IPS-18c (cell line): ENCODE results near the gene TTI1.

Source experiments
- H3K4me3 ChIP-seq: 2 replicates; pipeline ENCODE4 v1.7.0; 2013; ENCODE audit warnings: low read depth, mild to moderate bottlenecking, low read length, moderate library complexity; ENCODE audit not compliant: insufficient read depth
- H3K9me3 ChIP-seq: one replicate; pipeline ENCODE4 v1.6.1; 2013; ENCODE audit warnings: mild to moderate bottlenecking, low read length, moderate library complexity; ENCODE audit not compliant: control insufficient read depth, insufficient read depth

TTI1 gene

DNA sequence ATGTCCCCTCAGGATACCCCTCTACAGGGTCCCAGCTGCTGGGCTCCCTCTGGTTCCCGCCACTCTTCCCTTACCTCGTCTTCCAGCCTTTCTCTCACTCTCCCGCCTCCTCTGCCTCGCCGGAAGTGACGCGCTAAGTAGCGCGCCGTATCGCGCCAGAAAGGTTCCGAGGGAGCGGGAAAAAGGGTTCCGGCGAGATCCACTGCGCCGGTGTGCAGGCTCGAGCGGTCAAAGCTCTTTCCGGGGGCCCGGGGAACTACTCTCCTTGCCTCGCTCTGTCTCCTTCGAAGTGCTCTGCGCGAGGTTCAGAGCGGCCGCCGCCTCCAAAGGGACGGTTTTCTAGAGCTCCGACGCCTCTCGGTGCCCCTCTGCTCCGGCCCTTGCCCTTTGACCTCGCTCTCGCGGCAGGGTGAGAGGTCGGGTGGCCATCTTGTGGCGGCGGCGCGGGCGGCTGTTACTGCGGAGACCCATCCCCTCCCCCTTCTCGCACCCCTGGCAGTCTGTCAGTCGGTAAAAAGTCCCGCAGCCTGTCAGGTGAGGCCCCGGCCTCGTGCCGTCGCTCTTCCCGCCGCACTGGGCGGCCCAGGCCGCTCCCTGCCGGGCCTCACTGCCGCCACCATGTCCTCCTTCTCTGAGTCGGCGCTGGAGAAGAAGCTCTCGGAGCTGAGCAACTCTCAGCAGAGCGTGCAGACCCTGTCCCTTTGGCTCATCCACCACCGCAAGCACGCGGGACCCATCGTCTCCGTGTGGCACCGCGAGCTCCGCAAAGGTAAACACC lies at the start of gene TTI1, which contains the start of gene RPRD1B:
Gene TTI1 (minus strand): TSS at position 127 of the 778 bp plus-strand sequence. CDS start 19,640 bp downstream, outside the sequence.
Gene RPRD1B (plus strand): TSS at position 417 of the 778 bp plus-strand sequence. CDS start 202 bp downstream, at position 619.
- H3K9me3 ChIP-seq = no peaks in the 10 kb centered on the region

DNA sequence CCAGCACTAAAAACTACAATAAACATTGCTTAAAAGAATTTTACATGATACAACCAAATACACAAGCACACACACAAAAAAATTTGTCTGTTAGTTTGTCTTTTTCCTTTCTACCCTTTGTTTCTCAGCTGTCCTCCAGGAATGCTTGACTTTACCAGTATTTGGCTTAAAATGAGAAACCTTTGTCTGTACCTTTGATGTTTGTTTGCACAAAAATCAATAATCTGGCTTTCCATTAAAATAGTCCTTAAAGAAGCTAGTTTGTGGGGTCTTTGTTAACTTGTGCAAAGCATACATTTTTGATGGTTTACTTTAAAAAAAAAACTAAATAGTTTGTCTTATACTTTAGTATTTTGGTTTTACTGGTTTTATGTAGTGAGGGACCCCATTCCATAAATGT lies 49.6 kb upstream of the TTI1 start:
- H3K9me3 ChIP-seq = no peaks in the 10 kb centered on the region
- no peak overlapping the region for H3K4me3 ChIP-seq

More for the DNA sequence above, at the start of gene TTI1, which contains the start of gene RPRD1B:
- H3K4me3 ChIP-seq = peak within 1 kb of the TSS; percentile 98

DNA sequence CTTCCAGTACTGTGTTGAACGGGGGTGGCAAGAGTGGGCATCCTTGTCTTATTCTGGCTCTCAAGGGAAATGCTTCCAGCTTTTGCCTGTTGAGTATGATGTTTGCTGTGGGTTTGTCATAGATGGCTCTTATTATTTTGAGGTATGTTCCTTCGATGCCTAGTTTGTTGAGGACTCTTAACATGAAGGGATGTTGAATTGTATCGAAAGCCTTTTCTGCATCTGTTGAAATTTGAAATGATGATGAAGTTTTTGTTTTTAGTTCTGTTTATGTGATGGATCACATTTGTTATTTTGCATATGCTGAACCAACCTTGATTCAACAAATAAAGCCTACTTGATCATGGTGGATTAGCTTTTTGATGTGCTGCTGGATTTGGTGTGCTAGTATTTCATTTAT lies 48.3 kb upstream of the TTI1 start:
- H3K9me3 ChIP-seq = no peaks in the 10 kb centered on the region
- no peak overlapping the region for H3K4me3 ChIP-seq

DNA sequence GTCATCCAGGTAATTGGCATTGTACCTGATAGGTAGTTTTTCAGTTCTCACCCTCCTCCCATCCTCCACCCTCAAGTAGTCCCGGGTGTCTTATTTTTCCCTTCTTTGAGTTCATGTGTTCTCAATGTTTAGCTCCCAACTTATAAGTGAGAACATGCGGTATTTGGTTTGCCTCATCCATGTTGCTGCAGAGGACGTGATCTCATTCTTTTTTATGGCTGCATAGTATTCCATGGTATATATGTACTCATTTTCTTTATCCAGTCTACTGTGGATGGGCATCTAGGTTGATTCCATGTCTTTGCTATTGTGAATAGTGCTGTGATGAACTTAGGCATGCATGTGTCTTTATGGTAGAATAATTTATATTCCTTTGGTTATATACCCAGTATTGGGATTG lies 46.1 kb upstream of the TTI1 start:
- no peaks in the 10 kb centered on the region for H3K9me3 ChIP-seq
- no peak overlapping the region for H3K4me3 ChIP-seq

DNA sequence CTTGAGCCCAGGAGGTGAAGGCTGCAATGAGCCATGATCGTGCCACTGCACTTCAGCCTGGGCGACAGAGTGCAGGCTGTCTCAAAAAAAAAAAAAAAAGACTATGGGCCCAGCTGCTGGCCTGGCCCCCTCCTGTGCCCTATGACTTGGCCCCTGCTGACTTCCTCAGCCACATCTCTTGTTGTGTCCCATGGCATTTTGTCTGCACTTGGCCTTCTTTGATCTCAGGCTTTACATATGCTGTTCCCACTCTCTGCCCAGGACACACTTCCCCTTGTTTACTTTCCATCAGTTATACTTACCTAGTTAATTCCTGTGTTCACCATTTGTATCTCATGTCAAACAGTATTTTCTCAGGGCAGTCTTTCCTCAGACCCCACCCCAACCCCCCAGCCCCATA lies 44.8 kb upstream of the TTI1 start:
- H3K4me3 ChIP-seq = no peak overlapping the region
- H3K9me3 ChIP-seq = no peaks in the 10 kb centered on the region

DNA sequence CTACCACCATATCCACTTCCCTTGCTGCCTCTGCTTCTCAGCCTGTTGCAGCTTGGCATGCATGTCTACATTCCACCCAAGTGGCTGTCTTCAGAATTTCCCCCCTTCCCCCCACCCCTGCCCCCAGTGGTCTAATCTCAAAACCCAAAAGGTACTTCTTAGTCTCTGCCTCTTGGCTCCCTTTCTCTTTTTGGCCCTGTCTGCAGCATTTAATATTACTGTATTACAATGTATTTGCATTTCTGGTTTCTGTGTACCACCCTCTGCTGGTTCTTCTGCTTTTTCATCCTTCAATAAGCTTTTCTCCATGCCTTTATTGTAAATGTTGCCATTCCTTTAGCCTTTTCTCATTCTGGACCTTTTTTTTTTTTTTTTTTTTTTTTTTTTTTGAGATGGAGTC lies 43.3 kb upstream of the TTI1 start:
- H3K9me3 ChIP-seq = no peaks in the 10 kb centered on the region
- H3K4me3 ChIP-seq = no peak overlapping the region

DNA sequence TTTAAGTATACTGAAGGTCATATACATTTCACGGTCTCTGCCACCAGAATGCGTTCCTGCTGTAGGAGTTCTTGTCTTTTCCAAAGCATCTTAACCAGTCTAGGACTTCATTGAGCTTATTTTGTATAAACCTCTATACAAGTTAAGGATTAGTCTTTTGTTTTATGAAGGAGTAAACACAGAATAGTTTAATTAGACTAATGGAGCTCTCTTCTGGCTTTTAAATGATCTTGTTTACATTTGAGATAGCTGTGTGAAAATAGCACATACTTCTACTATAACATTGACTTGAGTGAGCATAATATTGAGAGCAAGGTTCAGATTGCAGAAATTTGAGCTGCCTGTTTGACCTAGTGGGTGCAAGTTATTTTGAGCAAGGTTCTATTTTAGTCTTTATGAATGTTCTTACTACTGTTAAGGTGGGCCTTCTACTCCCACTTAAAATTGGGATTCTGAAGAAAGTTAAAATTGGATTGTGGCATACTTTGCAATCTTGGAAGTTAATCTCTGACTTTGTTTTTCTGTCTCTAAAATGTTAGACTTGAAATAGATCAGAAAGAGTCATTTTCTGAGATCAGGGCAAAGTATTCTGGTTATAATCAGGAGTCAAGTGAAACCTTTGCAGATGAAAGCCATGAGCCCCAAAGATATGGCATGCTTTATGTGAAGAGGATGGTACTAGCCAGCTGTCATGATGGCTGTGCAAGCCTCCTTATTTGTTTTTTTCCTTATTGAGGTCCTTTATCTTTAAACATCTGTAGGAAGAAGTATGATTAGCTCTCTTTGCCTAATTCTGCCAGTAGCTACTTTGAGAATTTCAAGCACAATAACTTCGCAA lies 42.1 kb upstream of the TTI1 start:
- Histone ChIP-seq H3K4me3 (no peak overlapping the region), H3K9me3 (no peaks in the 10 kb centered on the region)

DNA sequence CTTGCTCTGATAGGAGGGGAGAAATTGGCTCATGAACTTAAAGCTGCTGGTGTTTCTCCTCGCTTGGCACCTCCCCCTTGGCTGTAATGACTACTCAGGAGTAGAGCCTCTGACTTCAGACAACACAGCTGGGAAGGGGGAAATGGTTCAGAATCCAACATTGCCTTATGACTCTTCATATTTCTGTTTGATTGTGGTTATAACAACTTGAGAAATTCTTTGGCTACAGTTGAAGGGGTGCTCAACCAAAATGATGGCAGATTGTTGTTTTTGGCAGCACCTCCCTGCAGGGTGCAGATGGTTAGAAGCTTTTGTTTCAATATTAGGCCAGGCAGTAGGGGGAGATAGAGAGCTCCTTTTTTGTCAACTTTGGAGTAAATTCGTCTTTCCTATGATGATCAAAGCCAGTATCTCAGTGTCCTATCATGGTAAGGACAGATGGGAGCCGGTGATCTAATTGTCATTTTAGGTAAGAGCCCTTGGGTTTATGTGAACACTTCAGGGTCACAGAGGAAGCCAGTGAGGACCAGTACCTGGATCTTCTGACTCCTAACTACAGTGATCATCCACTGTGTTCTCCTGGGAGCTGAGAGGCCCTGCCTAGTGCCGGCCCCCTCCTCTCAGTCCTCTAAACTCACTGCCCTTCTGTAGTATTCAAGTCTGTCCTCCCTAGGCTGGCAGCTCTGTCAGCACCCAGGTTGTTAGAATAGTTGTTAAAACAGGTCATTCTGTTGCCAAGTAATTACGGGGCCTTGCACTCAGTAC lies 40.2 kb upstream of the TTI1 start:
- Histone ChIP-seq H3K9me3 (no peaks in the 10 kb centered on the region), H3K4me3 (no peak overlapping the region)

DNA sequence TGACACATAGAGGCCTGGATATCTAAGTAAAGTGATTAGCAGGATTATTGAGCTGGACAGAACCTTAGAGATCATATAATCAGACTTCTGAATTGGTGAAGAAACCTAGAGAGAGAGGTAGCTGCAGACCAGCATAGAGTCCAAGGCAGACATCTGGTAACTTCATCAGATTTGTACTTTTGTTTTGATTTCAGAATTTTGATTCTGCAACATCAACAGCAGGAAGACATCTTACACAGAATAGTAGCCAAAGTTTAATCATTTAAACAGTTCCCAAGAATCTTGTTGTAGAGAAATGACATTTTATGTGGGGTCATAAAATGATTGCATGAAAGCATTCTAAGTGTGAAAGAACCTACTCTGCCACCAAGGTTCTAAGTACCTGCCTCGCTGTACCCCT lies 39.6 kb upstream of the TTI1 start:
- Histone ChIP-seq H3K4me3 (no peak overlapping the region), H3K9me3 (no peaks in the 10 kb centered on the region)

DNA sequence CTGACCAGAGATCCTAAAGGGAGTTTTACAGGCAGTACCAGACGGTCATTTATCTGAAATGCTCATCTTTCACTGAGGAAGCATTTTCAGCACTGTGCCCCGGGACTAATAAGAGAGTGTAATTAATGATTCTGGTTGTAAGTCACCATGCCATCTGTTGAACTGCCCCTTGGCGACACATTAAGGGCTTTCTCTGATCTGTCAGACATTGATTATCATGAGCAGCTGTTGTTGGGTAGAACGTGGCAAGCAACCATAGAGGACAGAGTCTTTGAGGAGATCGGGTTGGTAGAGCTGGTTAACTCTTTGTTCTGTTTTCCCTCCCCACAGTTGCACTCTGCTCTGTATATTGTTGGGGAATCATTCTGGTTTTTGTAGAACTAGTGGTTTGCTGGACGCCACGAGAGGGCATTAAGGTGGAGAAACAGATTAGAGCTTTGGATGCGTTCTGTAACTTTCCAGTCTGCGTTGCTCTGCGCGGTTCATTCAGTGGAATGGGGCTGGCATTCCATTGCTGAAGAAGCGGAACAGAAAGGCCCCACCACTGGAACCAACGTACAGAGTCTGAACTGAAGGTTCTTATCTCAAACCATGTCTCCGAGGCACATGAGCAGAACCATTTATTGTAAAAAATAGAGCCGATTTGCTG lies 34.6 kb upstream of the TTI1 start:
- Histone ChIP-seq H3K9me3 (no peaks in the 10 kb centered on the region), H3K4me3 (no peak overlapping the region)

DNA sequence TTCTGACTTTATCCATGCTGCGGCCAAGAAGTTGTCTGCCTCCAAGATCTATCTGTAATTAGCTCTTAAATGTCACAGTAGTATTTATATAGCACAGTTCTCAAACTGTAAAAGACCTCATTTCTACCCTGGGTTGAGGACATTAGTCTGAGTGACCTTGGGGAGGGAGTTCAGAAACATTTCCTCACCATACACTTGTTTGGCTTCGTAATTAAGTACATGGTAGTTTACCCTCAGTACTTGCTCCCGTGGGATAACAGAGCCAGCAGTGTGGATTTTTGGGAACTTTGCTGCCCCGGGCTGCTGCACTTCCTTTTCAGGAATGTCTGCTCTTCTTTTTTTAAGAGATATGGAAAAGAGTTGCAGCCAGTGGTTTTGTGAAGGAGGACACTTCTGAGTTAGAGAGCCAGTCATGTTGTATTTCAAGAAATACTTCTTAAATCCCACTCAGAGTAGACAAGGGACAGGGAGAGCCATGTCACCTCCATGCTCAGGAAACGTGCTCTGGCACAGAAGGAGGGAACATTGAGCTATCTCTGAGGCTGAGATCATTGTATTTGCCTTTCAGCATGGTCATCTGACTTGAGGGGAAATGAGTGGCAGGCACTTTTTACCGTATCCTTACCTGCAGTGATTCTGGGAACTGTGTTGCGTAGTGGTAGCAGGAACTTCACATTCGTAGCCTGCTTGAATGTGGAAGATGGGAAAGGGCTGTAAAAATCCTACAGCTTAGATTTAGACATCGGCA lies 33.9 kb upstream of the TTI1 start:
- H3K9me3 ChIP-seq = no peaks in the 10 kb centered on the region
- no peak overlapping the region for H3K4me3 ChIP-seq

DNA sequence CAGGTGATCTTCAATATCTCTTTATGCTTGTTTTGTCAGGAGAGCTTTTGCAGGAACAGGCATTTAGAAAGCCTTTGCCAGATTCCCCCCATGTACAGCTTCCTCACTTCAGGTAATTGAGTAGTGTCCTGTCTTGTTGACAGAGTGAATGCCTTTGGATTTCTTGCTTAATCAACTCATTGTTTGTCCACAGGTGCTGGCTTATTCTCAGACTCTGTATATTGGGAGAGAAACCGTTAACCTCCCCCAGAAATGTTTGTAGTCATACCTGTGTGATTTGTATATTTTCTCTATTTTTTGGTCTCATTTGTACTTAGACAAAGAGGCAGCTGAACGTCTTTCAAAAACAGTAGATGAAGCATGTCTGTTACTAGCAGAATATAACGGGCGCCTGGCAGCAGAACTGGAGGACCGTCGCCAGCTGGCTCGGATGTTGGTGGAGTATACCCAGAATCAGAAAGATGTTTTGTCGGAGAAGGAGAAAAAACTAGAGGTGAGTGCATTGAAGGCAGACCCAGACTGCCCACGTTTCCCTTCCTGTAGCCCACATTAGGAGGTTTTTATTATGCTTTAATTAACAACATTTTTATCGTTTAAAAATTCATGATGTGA lies 32.6 kb upstream of the TTI1 start:
- H3K9me3 ChIP-seq = no peaks in the 10 kb centered on the region
- no peak overlapping the region for H3K4me3 ChIP-seq

DNA sequence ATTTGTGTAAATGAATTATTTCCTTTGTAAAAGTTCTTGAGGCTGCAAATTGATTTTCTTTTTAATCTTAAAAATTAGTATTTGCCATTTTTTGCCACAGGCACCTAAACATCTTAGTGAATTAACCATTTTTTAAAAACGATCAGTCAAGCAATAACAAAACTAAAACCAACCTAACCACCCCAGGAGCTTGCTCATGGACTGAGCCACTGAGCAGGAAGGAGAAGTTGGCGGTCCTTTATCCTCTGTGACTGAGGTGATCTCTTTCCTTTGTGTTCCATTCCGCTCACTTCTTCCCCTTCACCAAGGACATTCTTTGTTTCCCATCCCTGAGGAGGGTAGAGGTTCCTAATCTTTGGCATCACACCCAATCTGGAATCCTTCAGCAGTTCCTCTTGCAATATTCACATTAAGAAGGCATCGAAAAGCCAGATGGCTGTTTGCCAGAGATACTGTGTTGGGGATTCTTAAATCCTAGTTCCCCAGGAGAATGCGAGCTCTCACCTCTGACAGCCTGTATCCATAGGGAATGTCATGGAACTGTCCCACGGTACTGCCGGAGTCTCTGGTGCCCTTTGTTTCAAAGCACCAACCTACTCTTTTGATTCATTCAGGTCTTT lies 30.8 kb upstream of the TTI1 start:
- Histone ChIP-seq H3K9me3 (no peaks in the 10 kb centered on the region), H3K4me3 (no peak overlapping the region)

DNA sequence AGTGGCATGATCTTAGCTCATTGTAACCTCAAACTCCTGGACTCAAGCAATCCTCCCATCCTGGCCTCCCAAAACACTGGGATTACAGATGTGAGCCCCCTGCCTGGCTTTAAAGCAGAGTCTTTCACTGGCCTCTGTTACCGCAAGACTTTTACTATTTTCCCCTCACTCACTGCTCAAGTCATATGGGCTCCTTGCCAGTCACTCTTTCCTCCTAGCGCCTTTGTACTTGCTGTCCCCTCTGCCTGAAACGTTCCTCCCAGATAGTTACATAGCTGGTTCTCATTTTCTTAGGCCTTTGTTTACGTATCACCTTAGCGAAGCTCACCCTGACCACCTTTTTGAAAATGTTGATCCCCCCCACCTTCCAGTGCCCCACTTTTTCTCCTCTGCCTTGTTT lies 29.6 kb upstream of the TTI1 start:
- H3K4me3 ChIP-seq = no peak overlapping the region
- no peaks in the 10 kb centered on the region for H3K9me3 ChIP-seq

DNA sequence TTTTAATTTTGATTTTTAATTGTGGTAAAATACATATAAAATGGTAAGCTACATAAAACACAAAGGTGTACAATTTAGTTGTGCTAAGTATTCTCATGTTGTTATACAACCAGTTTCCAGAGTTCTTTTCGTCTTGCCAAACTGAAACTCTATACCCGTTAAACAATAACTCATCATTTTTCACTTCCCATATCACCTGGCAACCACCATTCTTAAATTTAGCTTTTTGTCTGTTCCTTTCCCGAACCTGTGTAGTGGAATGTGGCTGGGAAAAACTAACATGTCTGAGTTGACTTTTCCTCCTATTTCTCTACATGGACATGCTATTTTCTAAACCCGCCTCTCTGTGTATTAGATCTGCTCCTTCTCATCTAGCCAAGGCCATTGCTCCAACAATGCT lies 27.9 kb upstream of the TTI1 start:
- Histone ChIP-seq H3K4me3 (no peak overlapping the region), H3K9me3 (no peaks in the 10 kb centered on the region)

DNA sequence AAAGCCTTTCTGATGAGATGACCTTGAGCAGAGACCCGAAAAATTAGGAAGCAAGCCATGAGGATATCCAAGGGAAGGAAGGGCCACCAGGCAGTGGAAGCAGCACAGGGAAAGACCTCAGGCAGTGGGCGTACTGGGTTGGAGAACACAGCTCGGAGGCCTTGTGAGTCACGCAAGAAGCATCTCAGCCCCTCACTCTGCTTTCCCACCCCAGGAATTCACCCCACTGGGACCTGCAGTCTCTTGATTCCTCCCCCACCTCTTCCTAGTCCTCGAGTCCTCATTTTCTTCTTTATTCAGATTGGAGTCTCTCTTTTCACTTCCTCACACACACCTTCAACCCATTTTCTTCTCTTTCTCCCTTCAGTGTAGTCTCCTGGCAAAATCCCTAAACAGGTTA lies 27.3 kb upstream of the TTI1 start:
- Histone ChIP-seq H3K9me3 (no peaks in the 10 kb centered on the region), H3K4me3 (no peak overlapping the region)
